HG02571 (cell line): ENCODE data around the gene RSRC1.
A peak's percentile ranks its signal among the peaks of the same experiment; 100 is the strongest.
"Not testable (repeated sequence)": the region's sequence is repeated elsewhere in the genome, so short reads cannot be mapped to it uniquely, and the experiment has no call there.

Source experiments
- ATAC-seq: cut with Tn5 transposase; IDR thresholded peaks from one replicate; pipeline ENCODE4 v1.9.1; 2021; ENCODE audit warnings: mild to moderate bottlenecking, moderate library complexity; ENCODE audit not compliant: unreplicated experiment

RSRC1 gene

DNA sequence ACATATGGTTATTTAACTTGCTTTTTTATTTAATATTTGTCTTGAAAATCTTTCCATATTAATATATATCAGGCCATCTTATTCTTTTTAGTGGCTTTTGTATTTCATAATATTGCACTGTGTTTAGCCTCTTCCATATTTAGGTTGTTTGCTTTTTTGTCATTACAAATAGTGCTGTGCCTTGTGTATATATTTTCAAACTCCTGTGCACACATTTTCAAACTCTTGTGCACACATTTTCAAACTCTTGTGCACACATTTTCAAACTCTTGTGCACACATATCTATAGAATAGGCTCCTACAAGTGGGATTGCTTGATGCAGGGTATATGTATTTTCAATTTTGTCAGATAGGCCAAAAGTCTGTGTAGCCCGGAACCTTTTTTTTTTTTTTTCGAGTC lies 343.1 kb downstream of the RSRC1 start:
- no peak for ATAC-seq

DNA sequence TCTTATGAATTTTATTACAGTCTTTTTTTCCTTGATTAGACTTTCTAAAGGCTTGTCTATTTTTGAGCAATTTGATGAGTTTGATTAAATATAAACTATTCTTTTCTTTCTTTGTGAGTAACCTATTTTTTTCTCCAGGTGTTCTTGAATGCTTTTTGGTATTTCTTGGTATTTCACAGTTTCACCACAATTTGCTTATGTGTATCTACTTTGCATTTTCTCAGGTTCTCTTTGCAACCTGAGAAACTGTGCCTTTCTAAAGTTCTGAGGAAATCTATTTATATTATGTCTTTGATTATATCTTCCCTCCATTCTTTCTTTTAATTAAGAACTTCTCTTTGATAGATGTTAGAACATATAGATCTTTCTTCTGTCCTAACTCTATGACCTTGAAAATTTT lies 344.0 kb downstream of the RSRC1 start:
- no peak for ATAC-seq

DNA sequence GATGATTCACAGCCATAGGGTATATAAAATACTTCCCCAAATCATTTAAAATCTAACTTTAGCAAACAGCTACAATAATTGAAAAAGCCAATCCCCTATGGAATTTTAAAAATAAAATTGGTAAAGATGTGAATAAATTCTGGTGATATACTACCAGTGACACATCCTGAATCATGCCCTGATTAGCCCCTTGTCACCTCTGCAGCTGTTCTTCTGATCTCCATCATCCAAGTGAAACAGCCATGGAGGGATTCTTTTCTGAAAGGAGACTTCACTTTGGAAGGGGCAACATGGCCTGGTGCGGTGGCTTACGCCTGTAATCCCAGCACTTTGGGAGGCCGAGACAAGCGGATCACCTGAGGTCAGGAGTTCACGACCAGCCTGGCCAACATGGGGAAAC lies 345.5 kb downstream of the RSRC1 start:
- ATAC-seq = no peak

DNA sequence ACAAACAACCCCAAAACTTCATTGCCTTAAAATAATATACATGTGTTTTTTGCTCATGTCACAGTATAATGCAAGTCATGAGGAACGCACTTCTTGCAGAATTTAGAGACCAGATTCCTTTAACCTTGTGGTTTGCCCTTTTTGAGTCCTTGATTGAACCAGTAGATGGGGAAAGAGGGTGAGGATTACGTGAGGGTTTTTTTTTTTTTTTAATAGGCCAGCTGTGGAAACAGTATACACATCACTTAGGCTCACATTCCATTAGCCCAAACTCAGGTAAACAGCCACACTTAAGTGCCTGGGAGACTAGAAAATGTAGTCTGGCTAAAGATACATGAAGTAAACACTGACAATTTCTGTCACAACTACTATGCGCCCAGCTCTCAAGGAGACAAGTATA lies 346.2 kb downstream of the RSRC1 start:
- ATAC-seq = no peak

DNA sequence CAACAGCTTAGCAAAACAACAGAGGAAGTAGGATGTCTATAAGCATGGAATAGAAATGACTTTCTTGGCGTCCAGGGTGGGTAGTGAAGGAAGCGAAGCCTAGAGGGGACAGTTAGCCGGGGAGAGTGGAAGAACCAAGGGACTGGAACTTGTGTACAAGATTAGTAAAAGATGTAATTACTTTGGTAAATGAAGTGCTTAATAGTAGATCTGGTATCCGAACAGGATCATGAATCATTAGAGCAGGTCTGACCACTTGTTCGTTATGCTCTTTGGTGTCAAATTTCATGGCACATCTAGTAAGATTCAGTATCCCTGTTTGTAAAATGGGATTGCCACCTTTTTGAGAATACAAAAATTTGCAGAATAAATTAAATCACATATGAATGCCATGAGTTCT lies 348.6 kb downstream of the RSRC1 start:
- ATAC-seq = no peak

DNA sequence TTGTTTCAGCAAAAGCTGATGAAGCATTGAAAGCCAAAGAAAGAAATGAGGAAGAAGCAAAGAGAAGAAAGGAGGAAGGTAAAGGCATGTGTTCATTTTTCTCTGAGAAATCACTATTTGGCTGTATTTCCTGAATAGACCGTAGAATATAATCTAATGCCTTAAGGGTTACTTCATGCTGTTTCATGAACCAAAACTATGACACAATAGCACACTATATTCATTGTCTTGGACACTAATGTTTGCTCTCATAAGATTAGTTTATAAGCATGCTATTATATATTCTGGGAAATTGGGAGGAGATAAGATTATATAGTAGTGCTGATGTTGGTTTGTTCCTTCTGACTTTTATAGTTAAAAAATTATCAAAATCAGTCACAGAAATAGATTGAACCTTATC lies 351.0 kb downstream of the RSRC1 start:
- ATAC-seq = no peak

DNA sequence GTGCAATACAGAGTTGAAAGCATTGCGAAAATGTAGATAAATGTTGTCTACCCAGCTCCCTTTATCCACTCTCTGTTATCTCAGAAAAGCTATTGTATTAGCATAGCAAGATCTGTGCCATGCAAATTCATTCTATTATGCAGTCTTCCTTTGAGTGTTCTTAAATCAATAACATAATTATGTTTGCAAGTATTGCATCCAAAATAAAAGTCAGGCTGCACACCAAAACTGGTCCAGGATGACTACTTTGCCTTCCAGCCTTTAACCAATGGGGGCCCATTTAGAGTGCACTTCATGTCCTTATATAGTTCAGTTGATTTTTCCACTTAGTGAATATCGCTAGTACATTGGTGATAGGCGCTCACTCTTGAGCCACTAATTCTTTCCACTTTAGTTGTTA lies 353.7 kb downstream of the RSRC1 start:
- no peak for ATAC-seq

DNA sequence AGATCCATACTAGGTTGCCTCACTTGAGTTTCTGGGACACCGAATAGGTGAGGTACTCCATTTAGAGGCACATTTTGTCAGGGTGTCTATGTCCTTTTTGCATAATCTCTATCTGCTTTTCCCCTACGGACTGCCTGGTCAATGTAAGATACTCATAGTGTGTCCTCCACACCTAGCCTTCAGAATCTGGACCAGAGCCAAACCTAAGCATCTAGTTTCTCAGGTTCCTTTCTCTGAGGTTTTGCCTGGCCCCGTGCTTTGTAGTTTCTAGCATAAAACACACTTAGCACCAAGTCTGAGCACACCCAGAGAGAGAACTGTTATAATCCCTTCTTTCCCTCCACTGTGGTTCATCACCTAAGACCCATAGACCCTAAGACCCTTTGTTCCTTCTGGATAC lies 355.2 kb downstream of the RSRC1 start:
- ATAC-seq = peak; percentile 56

DNA sequence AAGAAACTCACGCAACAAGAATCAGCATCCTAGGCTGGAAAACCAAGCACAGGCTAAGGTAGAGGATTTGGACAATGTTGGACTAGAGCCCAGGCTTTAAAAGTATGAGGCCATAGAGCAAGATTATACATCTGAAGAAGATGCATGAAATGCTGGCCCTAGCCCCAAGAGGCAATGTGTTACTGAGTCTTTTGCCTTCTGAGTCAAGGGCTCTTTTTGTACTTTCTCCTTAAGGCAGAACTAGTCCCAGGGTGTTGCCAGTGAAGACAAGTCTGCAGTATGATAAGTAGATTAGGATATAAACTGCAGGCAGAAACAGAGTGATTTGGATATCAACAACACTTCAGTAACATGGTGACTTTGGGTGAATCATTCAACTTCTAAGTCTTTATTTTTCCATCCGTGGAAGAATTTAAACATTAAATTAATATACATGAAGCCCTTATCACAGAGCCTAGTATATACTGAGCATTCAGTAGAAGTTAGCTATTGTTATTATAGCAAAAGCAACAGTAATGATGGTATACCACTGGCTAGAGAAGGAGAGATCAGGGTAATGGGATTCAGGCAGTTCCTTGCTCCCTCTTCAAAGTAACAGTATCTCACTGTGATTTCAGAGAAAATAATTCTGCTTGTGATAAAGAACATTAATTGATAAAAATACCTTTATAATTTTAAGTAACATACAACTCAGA lies 361.2 kb downstream of the RSRC1 start:
- no peak for ATAC-seq

DNA sequence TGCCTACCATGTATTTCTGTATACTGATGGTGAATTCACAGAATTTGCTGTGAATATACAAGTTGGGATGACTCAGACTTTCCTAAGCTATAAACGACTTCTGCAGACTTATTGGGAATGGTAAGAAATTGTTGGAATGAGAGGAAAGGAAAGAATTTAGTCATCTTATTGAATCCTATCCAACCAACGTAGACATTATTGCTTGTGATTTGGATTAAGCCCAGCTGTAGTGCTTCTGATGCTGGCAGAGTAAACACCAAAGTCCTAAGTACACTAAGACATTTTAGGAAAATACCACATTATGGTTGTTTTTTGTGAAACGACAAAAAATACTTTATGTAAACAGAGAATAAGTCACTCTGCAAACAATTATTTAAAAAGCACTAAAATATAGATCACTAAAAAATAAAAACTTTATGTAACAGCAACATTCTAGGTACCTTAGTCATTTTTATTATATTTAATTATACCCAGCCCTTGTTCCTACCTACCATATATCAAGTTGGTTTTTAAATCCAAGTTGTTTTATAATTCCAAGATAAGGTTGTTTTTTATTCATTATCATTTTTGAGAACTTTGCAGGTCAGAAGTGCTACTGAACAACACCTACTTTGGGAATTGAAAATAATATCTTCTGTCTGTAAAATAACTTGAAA lies 361.9 kb downstream of the RSRC1 start:
- ATAC-seq = no peak

DNA sequence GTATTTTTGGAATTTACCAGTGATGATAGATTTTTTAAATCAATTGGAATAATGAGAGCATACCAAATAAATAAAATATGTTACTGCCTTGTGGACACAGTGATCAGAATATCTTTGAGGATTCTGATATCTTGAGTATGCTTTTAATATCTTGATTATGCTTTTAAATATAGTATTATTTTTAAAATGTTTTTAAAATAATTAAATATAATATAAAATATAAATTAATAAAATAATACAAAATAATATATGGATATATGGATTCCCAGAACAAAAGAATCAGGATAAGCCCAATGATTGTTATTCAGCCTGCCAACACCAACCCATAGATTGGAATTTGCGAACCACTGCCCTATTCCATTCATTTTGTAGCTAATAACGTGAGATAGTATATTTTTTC lies 369.2 kb downstream of the RSRC1 start:
- no peak for ATAC-seq

DNA sequence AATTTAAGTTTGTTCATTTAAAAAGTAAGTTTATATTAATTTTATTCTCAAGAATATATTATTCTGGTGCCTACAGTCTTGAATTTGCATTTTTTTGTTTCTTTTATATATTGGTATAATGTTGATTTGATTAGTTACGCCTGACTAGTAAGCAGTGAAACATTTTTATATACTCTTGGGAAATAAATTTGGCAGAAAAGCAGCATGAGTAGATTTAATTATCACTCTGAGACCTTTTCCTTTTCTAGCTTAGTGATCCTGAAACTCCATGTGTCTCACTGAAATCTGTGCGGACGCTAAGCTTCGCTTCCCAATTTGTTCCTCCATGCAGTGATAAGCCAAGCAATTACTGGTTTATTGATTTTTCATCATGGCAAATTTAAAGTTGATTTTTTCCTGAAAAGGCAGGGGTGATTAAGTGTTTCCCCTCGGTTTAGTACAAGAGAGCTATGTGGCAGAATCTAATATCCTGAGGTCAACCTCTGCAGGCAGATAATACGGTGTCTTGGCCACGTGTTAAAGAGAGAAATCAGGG lies 373.9 kb downstream of the RSRC1 start:
- no peak for ATAC-seq

DNA sequence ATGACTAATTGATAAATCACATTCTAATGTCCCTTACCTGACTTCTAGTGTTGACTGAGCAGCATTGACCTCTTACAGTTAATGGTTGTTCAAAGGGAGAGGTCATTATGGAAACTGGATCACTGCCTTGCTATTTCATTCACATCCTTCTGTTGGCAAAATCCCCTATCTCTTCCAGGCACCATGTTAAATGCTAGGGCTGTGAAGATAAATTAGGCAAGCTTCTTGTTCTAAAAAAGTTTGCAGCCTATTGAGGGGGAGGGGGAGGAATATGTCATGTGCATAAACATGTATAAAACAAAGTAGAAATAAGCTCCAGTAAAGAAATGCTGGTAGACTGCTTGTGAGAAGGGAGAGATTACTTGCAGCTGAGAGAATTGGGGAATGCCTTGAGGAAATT lies 376.3 kb downstream of the RSRC1 start:
- ATAC-seq = no peak

DNA sequence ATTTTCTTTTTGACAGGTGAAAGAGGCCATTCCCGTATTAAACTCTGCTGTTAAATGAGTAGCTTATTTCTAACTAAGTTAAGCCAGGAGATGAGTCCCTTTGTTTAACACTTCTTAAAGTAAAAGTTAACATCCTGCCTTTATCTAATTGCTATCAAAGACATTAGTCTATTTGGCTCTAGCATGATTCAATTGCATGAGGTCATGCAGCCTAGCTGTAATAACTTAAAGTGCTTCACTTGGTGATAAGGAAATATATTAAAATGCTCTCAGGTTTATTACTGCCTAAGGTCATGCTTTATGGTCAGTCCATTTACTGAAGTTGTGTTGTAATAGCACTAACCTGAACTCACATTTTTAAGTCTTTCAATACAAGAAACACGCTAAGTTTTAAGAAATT lies 378.8 kb downstream of the RSRC1 start:
- ATAC-seq = no peak

DNA sequence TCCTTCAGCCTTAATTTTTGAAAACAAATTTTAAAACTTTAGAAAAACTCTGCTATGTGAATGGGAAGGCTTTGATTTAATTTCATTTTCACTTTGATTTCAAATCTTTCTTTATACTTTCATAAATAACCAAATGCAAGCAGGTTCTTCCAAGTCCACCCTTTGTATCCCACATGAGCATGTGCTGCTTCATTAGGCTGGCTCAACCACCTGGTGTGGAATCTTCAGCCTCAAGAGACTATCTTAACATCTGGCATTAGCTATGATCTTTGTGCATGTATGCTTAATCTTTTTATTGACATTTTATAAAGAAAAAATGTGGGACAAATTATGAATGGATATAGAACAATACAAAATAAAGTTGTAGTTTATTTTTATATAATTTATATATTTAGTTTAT lies 379.3 kb downstream of the RSRC1 start:
- ATAC-seq = no peak

DNA sequence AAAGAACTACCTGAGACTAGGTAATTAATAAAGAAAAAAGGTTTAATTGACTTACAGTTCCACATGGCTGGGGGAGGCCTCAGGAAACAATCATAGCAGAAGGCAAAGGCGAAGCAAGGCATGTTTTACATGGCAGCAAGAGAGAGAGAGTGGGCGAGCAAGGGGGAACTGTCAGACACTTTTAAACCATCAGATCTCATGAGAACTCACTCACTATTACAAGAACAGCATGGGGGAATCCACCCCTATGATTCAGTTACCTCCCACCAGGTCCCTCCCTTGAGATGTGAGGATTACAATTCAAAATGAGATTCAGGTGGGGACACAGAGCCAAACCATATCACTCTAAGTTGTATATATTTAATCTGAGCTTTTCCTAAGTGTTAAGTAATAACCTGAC lies 382.1 kb downstream of the RSRC1 start:
- no peak for ATAC-seq

DNA sequence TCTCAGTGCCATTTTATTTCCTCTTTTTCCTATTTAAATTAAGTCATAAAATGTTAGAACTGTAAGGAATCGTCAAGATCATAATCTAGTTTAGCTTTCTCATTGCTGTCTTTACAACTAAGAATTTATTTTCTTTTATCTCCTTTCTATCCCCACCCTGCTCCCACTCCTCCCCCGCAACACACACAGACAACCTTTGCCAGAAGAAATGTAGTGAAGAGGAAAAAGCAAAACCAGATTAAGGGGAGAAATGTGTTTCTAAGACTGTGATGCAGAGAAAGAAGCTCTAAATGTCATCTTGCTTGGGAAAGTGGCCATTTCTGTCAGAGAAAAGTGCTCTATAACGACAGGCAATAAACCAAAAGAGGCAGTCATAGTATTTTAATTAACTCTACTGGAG lies 382.8 kb downstream of the RSRC1 start:
- ATAC-seq = no peak

DNA sequence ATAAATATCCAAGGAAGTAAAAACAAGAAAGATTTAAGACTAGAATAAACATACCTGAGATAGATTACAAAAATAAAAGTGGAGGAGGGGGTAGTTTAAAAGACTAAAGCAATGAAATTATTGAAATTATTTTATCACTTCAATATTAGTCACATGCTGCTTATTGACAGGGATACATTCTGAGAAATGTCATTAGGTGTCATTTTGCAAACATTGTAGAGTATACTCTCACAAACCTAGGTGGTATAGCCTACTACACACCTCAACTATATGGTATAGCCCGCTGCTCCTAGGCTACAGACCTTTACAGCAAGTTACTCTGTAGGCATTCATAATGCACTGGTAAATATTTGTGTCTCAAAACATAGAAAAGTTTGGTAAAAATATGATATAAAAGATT lies 384.0 kb downstream of the RSRC1 start:
- no peak for ATAC-seq

DNA sequence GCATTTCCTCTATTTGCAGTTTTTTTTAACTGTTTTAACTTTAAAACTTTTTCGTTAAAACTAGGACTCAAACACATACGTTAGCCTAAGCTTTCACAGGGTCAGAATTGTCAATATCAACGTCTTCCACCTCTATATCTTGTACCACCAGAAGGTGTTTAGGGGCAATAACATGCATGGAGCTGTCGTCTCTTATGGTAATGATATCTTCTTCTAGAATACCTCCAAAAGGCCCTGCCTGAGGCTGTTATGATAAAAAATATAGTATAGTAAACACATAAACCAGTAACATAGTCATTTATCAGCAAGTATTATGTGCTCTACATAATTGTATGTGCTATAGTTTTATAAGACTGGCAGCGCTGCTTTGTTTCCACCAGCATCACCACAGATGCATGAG lies 384.8 kb downstream of the RSRC1 start:
- ATAC-seq = no peak

DNA sequence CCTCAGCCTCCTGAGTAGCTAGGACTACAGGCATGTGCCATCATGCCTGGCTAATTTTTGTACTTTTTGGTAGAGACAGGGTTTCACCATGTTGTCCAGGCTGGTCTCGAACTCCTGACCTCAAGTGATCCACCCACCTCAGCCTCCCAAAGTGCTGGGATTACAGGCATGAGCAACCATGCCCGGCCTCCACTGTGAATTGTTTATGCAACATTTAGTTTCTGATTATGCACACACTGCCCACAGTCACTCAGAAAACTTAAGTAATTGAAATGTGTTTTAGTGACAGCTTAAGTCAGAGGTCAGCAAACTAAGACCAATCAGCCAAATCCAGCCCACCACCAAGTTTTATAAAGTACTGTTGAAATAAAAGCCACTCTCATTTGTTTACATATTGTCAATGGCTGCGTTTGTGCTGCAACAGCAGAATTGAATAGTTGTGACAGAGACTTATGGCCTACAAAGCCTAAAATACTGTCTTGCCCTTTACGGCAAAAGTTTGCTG lies 385.6 kb downstream of the RSRC1 start:
- not testable (repeated sequence) for ATAC-seq

DNA sequence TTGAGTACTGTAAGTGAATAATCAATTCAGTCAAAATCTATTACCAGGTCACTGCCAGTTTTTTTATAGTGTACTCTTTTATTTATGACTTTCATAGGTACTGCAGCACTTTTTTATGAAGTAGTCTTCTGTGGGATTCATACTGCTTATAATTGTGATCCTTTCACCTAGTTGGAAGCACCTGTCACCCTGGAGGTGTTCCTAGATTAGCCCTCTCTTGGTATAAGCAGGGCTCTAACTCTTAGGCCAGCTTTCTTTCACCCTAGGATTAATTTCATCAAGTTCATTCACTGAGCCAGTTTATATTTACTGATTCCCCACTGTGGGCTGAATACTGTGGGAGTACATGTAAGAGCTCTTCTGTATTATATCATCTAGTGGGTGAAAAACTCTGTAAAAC lies 395.2 kb downstream of the RSRC1 start:
- no peak for ATAC-seq

DNA sequence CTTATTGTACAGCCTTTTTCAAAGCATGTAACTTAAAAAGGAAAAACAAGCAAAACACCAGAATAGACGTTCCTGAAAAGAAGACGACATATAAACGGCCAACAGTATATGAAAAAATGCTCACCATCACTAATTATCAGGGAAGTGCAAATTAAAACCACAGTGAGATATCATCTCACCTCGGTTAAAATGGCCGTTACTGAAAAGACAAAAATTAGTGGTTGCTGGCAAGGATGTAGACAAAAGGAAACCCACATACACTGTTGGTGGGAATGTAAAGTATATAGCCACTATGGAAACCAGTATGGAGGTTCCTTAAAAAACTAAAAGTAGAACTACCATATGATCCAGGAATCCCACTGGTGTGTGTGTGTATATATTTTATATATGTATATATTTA lies 396.6 kb downstream of the RSRC1 start:
- ATAC-seq = no peak

DNA sequence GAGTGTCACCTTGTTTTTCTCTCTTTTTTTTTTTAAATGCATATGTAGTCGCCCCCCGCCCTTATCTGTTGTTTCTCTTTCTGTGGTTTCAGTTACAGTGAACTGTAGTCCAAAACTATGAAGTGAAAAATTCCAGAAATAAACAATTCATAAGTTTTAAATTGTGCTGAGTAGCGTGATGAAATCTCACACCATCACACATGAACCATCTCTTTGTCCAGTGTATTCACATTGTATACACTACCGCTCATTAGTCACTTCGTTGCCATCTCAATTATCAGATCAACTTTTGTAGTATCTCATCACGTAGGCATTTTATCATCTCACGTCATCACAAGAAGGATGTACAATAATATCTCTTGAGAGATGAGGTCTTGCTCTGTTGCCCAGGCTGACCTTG lies 398.6 kb downstream of the RSRC1 start:
- ATAC-seq = no peak
